Activated CD8-positive, alpha-beta memory T cell treated with anti-CD3 and anti-CD28 coated beads, Interleukin-2, amount 50 U/mL, for 1 hour (primary cell): ENCODE measurements around the gene C1orf210.

Experiments used
- DNase-seq: peaks from one replicate; pipeline ENCODE4 v3.0.0-alpha.2; 2020; ENCODE audit errors: extremely low read depth

The C1orf210 gene

GRCh38 chr1:43250351-43250761 lies 35.0 kb downstream of the C1orf210 start:
- no peak for DNase-seq

- no peak for DNase-seq
These were observed 38.0 kb downstream of the C1orf210 start for GRCh38 chr1:43247256-43247921.

- no peak for DNase-seq
These were observed 38.7 kb downstream of the C1orf210 start for GRCh38 chr1:43246466-43247213.

GRCh38 chr1:43243299-43243698 lies 42.1 kb downstream of the C1orf210 start:
- DNase-seq: no peak

DNA sequence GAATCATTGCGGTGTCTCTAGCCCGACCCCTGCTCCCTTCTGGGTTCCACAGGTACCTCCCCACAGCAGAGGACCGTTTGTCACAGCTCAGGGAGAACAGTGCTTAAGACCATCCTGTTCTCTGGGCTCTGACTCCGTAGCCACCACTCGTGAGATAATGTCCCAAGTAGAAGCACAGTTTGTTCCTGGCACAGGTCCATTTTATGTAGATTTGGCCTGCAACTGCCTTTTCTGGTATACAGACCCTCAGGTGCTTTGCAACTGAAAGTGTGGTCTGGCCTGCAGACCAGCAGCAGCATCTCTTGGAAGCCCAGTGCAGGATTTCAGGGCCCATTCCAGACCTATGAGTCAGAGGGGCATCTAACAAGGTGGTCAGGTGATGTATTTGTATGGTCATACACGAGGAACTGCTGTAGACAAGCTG lies 44.0 kb downstream of the C1orf210 start:
- DNase-seq: no peak

DNA sequence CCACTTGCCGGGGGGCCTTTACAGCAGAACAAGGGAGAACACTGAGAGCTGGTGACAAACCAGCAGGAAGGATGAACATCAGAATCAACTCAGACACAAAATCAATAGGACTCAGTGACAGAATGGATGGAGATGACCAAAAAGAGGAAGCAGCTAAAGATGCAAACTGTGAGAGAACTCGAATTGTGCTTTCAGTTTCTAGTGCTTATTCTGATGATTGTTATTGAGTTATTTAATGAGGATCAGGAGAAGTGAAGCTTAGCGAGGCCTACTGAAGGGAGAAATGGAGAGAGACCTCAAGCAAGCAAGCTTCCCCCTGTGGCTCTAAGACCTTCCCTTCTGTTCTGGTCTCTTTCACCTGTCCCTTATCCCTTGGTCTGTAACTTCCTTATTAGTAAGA lies 45.9 kb downstream of the C1orf210 start:
- DNase-seq: no peak

DNA sequence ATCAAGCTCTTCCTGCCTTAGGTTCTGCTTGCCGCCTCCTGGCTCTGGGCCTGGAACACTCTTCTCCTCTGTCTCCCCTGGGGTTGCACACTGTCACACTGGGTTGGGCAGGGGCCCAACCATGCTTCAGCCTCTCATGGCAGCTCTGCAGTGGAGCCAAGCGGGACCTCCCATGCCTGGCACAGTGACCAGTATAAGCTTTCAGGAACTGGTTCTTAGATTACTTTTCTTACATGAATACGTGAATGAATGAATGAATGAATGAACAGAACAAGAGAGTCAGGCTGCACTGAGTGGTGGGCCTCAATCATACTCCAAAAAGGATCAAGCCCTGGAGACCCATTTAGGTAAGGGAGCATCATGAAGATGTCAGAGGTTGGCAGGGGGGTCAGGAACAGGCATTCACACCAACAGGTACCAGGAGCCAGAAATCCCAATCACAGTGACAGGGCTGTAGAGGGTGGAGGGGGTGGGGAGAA lies 46.4 kb downstream of the C1orf210 start:
- no peak for DNase-seq

DNA sequence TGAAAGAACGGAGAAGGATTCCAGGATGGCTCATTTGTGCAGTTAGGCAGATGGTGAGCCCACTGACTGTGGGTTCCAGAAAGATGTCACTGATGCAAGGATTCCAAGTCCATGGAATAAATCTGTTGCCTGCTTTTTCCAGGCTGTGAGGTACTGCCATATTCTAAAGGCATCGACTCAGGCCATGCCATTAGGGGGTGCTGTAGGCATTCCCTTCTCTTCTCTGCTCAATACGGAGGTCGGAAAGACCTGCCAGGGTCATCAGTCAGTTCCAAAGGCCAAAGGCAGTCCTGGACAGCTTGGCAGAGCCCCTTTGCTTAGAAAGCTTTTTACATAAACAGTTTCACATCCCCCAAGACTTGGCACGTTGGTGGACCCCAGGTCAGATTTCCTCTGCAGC lies 47.3 kb downstream of the C1orf210 start:
- no peak for DNase-seq

GRCh38 chr1:43237121-43237520 lies 48.3 kb downstream of the C1orf210 start:
- DNase-seq: no peak

- DNase-seq: no peak
These were observed 49.8 kb downstream of the C1orf210 start for GRCh38 chr1:43235451-43236121.

GRCh38 chr1:43235040-43235439 lies 50.3 kb downstream of the C1orf210 start:
- DNase-seq: no peak

- DNase-seq: no peak
These were observed 51.1 kb downstream of the C1orf210 start for GRCh38 chr1:43234267-43234666.

- DNase-seq: no peak
These were observed 51.8 kb downstream of the C1orf210 start for GRCh38 chr1:43233631-43234030.

DNA sequence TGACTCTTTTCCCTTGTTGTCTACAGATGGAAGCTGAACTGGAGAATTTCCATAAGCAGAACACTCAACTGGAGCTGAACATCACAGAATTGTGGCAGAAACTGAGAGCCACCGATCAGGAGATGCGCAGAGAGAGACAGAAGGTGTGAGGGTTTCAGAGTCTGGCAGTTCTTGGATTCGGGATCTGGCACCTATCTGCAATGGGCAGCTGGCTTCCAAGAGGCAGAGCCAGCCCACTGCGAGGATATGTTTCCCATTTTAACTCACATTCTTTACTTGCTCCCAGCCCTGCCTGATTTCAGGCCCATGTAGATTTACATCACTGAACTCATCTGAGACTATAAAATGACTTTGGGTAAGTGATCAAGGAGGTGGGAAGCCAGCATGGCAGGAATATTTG lies 52.9 kb downstream of the C1orf210 start:
- no peak for DNase-seq

DNA sequence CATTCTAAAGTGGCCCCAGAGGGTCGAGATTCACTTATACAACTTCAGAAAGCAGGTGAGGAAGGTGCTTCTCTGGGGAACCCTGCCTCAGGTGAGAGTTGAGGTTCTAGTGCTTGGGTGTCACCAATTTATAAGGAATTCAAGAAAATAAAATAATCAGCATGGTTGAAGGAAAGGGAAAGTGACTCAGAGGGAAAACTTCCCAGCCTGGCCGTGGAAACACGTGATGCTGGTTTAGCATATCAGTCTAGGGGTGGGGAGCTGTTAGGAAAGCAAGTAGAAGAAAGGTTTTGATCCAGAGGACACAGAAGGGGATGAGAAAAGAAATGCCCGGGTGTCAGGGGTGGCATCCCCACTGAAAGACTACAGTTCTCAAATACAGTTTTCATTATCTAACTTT lies 53.3 kb downstream of the C1orf210 start:
- no peak for DNase-seq
